Activated naive CD4-positive, alpha-beta T cell treated with anti-CD3 and anti-CD28 coated beads, Interleukin-2, amount 50 U/mL, for 72 hours (primary cell): ENCODE measurements around the gene RAPGEF2. TPM values are rescaled to one million over a fixed set of nuclear protein-coding genes. Genes with fewer than 3 reads are reported as not detected.
"Not testable (repeated sequence)": the region's sequence is repeated elsewhere in the genome, so short reads cannot be mapped to it uniquely, and the experiment has no call there.

Source experiments
- ATAC-seq, 2 donors: fragments of 150-1000 bp; cut with Tn5 transposase; 2 replicates each; pipeline ENCODE4 v1.10.0; 2021; ENCODE audit warnings: mild to moderate bottlenecking in 2 of 2, moderate library complexity in 2 of 2
- DNase-seq, 2 donors: peaks; one replicate each; pipeline ENCODE4 v3.0.0; 2021 to 2022; ENCODE audit warnings: low spot score in 2 of 2
- H3K27ac Mint-ChIP-seq, 2 donors: one replicate each; pipeline ENCODE4 v1.8.0; 2022; ENCODE audit warnings: mild to moderate bottlenecking in 2 of 2, mixed read lengths in 2 of 2
- H3K36me3 Mint-ChIP-seq, 2 donors: one replicate each; pipeline ENCODE4 v1.8.0; 2022; ENCODE audit warnings: mixed read lengths in 2 of 2
- H3K9me3 Mint-ChIP-seq, 2 donors: one replicate each; pipeline ENCODE4 v1.8.0; 2022; ENCODE audit warnings: mixed read lengths in 2 of 2
- total RNA-seq, 2 donors: library from RNA; stranded (reverse); gene quantifications; one replicate each; pipeline ENCODE4 v1.2.3, GENCODE V29; 2022

Gene RAPGEF2
- total RNA-seq, 2 donors from 2014 or later = 11.1 to 34.8 TPM

DNA sequence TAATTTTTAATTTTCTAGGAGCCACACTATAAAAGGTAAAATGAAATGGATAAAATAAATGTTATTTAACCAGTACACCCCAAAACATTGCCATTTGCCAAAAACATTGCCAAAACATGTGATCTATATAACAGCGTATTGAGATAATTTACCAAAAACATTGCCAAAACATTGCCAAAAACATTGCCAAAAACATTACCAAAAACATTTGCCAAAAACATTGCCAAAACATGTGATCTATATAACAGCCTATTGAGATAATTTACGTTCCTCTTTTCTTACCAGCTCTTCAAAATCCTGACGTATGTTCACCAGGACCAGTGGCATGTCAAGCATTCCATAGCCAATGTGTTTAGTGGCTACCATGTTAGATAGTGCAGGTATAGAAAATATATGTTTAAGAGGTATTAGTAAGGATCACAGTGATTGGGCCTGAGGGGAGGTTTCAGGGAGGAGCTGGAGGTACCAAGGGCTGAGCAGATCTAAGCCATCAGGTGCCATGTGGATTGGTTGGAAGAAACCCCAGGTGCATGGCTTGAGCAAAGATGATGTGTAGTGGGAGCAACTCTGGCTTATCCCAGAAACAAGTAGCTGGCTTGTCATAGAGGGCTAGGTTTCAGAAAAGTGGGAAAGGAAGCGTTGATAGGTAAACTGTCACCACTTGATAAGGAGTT is 42.6 kb downstream of the RAPGEF2 start:
- Mint-ChIP-seq H3K9me3 (no peaks in the 10 kb centered on the region), H3K36me3 (no peaks in the 10 kb centered on the region), H3K27ac (no peak overlapping the region)
- no peak for DNase-seq
- no peak for ATAC-seq

DNA sequence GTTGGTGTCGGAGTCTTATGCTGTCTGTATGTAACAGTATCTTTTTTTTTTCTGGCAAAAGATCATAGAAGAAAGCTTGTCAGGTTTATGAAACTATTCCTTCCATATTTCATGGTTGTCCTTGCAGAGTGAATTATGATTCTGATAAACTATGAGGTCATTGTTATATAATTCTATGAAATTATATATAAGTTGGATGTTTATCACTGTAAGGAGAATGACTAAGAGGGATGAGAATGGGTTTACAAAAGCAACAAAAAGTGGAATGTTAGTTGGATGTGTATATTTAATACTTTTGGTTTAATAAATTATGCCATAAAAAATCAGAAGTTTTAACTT is 43.1 kb downstream of the RAPGEF2 start:
- H3K27ac Mint-ChIP-seq = no peak overlapping the region
- no peak for DNase-seq
- no peaks in the 10 kb centered on the region for H3K36me3 Mint-ChIP-seq
- no peaks in the 10 kb centered on the region for H3K9me3 Mint-ChIP-seq
- no peak for ATAC-seq

DNA sequence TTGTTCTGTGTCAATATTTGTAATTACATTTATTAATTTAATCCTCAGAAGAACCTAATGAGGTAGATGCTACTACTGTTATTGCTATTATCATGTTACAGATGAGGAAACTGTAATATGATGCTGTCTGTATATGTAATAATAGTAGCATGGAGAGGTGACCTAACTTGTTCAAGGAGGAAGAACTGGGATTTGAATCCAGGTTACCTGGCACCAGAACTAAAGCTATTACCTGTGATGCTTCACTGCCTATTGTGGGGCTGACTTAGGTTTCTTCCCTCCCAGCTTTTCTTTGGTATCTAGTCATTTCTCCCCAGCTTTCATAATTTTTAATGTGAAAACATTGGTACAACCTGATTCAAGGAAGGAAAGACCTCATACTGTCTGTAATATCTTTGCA is 43.6 kb downstream of the RAPGEF2 start:
- H3K9me3 Mint-ChIP-seq = no peaks in the 10 kb centered on the region
- DNase-seq = no peak
- H3K27ac Mint-ChIP-seq = no peak overlapping the region
- ATAC-seq = no peak
- H3K36me3 Mint-ChIP-seq = no peaks in the 10 kb centered on the region

DNA sequence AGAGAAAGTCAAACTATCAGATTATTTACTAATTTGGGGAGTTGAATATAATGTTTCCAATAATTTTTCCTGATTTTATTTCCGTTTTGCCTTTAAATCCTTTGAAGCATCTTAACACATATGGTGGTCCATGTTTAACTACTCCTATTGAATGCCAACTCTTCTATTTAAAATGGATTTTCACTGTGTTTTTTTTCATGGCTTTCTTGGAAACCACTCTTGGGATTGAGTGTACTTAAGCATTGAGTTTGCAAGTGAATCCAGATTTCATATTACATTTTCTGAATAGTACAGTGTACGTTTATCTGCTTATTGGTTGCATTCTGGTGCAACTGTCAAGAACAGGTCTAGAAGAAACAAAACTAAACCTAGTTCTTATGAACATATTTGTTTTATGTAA is 45.6 kb downstream of the RAPGEF2 start:
- ATAC-seq (no peak), DNase-seq (no peak)
- Mint-ChIP-seq H3K9me3 (no peaks in the 10 kb centered on the region), H3K27ac (no peak overlapping the region), H3K36me3 (no peaks in the 10 kb centered on the region)

DNA sequence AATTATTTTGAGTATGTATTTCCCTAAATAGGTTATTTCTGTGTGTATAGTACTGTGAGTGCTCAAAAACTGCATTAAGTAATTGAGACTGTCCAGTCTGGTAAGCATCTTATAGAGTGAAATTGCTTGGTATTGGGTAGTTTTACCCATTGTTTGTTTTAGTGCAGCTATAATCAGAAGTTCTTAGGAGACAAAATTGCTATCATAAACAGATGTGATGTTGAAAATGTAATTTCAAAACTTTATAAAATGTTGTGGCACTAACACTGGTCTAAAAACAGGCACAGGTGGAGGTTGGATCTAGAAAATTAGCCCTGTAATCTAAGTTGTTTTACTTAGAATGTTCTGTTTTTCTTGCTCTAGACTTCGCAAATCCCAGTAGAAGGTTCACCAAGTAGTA is 46.8 kb downstream of the RAPGEF2 start:
- ATAC-seq = no peak
- Mint-ChIP-seq H3K27ac (no peak overlapping the region), H3K36me3 (no peaks in the 10 kb centered on the region), H3K9me3 (no peaks in the 10 kb centered on the region)
- no peak for DNase-seq

DNA sequence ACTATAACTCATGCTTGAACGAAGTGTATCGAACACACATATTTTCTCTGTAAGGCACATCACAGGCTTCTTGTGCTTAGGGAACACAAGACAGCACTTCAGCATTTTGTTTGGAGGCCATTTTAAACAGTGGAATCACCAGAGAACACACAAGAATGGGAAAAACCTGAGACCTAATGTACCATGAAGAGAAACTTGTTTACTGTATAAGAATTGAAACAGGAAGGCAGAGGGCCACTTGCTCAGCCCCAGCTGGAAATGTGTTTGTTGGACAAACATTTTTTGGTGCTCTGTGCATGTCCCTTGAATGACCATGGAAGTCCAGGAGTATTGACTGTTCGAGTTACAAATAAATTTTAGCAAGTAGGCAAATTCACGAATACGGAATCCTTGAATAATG is 47.5 kb downstream of the RAPGEF2 start:
- H3K27ac Mint-ChIP-seq = no peak overlapping the region
- ATAC-seq (no peak), DNase-seq (no peak)
- H3K36me3 Mint-ChIP-seq = no peaks in the 10 kb centered on the region
- no peaks in the 10 kb centered on the region for H3K9me3 Mint-ChIP-seq

DNA sequence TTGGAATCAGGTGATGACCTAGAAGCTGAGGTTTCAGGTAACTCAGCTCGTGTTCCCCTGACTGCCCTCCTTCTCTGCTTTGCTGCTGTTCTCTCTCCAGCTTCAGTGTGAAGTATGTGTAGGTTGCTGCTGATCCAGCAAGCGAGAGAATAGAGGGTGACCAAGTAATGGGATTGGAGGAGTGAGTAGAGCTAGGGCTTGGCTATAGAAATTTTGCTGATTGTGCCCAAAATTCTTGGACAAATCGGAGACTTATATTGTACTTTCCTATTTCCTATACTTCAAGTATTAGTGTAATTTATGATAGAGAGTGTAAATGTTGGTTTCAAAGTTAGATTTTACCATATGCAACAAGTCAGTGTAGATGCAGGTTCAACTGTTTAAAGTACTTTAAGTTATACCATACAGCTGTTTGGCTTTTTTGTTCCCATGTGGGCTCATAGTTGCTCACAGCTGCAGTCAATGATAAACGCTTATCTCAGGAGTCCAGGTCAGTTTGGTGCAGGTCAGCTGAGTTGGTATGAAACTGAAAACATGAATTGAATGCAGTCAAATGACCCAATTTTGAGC is 48.0 kb downstream of the RAPGEF2 start:
- ATAC-seq = no peak
- Mint-ChIP-seq H3K27ac (no peak overlapping the region), H3K9me3 (no peaks in the 10 kb centered on the region), H3K36me3 (no peaks in the 10 kb centered on the region)
- DNase-seq = no peak

DNA sequence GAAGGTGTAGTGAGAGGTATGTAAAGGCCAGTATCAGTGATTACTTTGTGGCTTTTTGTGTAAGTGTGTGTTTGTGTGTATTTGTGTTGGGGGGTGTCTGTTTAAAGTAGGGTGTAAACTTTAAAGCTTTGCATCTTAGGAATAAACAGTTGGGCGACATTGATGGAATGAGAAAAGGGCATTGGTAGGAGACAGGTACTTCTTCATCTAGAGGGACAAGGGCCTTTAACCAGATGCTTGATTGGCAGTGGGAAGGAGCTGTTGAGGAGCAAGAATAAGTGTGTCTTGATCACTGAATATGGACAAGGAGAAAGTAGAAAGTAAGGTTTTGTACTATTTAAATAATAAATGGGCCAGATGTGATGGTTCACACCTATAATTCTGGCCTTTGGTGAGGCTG is 48.8 kb downstream of the RAPGEF2 start:
- Mint-ChIP-seq H3K36me3 (no peaks in the 10 kb centered on the region), H3K9me3 (no peaks in the 10 kb centered on the region), H3K27ac (no peak overlapping the region)
- DNase-seq (no peak), ATAC-seq (no peak)

DNA sequence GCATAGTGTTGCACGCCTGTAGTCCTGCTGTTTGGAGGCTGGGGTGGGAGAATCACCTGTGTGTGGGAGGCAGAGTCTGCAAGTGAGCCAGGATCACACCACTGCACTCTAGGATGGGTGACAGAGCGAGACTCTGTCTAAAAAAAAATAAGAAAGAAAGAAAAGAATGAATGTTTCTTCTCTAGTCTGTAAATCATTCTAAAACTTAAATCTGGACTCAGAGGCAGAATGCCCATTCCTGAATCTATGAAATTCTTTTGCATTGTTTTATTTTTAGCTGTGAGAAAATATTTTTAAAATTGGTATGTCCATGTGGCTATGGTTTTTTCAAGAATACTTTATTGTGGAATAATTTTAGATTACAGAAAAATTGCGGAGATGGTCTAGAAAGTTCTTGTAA is 49.3 kb downstream of the RAPGEF2 start:
- no peak for ATAC-seq
- Mint-ChIP-seq H3K36me3 (no peaks in the 10 kb centered on the region), H3K27ac (no peak overlapping the region), H3K9me3 (no peaks in the 10 kb centered on the region)
- DNase-seq = no peak

DNA sequence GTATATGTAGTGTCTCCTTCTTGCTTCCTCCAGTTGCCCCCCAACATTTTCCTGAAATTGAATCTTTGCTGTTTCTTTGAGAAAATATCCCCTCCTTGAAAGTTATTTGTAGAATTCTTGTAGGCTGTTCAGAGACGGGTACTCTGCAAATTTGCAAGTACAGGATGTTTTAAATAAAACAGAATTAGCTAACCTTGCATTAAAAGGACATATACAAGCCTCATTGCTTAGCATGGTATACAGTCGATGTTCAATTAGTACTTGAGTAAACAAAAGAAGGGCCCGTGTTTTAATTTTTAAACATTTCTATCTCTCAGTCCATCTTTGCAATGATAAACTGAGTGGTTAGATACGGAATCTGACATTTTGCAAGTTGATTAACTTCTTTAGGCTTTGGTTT is 50.8 kb downstream of the RAPGEF2 start:
- H3K9me3 Mint-ChIP-seq = no peaks in the 10 kb centered on the region
- ATAC-seq = no peak
- H3K36me3 Mint-ChIP-seq = no peaks in the 10 kb centered on the region
- H3K27ac Mint-ChIP-seq = no peak overlapping the region
- DNase-seq = no peak

DNA sequence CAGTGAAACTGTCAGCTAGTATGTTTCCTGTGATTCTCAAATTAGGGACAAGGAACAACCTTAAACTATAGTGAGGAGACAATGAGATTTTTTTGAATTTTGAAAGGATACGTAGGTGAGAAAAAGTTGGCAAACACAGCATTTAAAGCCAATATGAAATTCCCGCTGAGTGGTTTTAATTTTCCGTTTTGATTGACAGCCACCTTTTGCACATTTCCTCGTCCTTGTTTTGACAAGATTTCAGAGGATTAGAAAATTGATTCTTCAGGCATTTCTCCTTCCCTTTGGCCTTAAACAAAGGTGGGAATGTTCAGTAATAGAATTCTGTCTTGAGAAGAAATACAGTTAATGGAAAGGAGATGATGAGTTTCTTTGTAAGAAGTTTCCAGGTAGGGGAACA is 52.2 kb downstream of the RAPGEF2 start:
- no peak overlapping the region for H3K27ac Mint-ChIP-seq
- no peak for DNase-seq
- H3K9me3 Mint-ChIP-seq = no peaks in the 10 kb centered on the region
- no peak for ATAC-seq
- no peaks in the 10 kb centered on the region for H3K36me3 Mint-ChIP-seq

DNA sequence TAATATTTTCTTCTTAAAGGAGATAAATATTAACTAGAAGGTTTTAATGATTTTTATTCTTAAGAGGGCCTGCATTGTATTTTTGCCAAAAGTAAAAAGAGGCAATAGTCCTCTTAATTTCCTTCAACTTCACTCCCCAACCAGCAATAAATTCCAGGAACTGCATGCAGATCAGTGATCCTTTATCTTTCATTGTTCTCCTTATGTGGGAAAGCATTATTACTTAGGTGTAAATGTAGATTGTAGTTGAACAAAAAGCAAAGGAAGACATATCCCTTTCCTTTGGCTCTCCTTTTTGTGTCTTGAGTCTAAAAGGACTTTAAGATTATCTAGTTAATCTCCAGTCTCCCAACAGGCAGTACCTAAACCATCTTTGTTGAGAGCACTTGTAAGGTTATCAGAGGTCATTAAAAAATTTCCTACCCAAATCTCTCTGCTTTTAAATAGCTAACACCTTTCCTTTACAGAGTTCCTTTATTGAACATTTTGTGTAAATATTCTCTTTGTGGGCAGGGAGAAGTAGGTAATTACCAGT is 55.3 kb downstream of the RAPGEF2 start:
- no peak for DNase-seq
- Mint-ChIP-seq H3K36me3 (no peaks in the 10 kb centered on the region), H3K27ac (no peak overlapping the region), H3K9me3 (no peaks in the 10 kb centered on the region)
- ATAC-seq = no peak

DNA sequence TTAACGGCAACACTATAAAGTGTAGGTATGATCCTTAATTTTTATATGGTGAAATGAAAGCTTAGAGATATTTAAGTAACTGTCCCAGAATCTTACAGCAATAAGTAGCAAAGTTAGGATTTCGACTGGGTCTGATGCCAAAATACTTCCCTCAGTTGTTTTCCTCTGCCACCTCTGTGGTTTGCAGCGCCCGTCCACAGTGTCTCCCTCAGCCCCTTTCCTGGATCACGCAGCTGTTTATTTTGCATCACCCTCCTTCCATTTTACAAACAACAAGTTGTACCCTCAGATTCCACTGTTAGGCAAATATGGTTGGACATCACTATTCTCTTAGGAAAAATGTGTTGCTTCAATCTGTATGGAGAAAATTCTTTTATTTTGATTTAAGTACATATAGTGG is 56.1 kb downstream of the RAPGEF2 start:
- no peak for ATAC-seq

DNA sequence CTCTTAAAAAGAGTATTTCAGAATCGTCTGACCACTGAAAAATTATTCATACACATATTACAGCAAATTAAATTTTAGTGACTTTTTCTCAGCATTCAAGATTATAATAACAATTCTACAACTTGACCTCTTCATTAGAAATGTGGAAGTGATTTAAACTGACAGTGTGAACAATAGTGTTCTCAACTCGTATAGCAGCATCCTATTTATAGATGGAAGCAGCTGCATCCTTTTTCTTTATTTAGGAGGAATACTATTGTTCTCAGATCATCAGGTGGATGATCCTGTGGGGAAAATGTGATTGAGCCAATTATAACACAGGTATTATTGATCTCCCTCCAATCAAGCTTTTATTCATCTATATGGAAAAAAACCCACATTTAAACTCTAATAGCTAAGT is 56.7 kb downstream of the RAPGEF2 start:
- ATAC-seq (no peak), DNase-seq (no peak)
- Mint-ChIP-seq H3K27ac (no peak overlapping the region), H3K9me3 (no peaks in the 10 kb centered on the region), H3K36me3 (no peaks in the 10 kb centered on the region)

More for the DNA sequence above, 56.1 kb downstream of the RAPGEF2 start:
- H3K9me3 Mint-ChIP-seq = no peaks in the 10 kb centered on the region
- no peaks in the 10 kb centered on the region for H3K36me3 Mint-ChIP-seq
- no peak for DNase-seq
- no peak overlapping the region for H3K27ac Mint-ChIP-seq

DNA sequence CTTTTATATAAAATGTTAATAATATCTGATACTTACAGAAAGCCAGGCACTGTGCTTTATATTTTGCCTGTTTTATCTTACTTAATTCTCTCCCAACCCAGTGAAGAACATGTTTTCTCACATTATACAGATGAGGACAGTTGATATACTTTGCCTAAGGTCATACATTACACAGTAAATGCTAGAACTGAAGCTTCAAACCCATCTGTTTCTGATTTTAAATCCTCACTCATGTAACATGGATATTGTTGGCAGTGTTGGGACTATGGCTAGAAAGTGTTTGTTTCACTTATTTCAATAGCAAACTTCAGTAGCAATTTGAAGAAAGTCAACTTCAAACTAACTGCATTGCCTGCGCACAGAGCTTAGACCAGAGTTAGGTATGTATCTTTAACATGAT is 57.4 kb downstream of the RAPGEF2 start:
- ATAC-seq (no peak), DNase-seq (no peak)
- Mint-ChIP-seq H3K27ac (no peak overlapping the region), H3K9me3 (no peaks in the 10 kb centered on the region), H3K36me3 (no peaks in the 10 kb centered on the region)

DNA sequence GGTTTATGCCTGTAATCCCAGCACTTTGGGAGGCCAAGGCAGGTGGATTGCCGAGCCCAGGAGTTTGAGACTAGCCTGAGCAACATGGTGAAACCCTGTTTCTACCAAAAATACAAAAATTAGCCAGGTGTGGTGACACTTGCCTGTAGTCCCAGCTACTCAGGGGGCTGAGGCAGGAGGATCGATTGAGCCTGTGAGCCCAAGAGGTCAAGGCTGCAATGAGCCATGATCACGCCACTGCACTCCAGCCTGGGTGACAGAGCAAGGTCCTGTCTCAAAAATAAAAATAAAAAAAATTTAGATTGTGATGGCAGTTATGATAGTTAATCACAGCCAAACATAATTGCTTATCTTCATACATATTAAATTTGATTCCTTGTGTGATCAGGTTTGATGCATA is 58.6 kb downstream of the RAPGEF2 start:
- DNase-seq, ATAC-seq, H3K9me3 Mint-ChIP-seq, H3K36me3 Mint-ChIP-seq, H3K27ac Mint-ChIP-seq: not testable (repeated sequence)

DNA sequence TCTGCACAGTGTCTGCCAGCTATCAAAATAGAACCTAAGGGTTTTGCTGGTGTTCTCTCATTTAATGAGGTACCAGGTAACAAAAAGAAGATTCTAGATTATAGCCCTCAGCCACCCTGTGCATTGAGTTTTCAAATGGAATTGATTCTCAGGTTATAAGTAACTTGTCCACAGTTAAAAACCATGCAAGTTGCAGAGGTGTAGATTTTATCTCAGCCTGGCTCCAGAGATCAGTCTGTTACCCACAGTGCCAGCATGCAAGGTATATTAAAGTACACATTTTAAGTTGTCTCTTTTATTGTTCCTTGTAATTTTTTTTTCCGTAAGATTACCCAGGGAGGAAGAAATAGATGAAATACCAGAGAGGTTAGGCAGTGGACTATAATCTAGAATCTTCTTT is 59.7 kb downstream of the RAPGEF2 start:
- Mint-ChIP-seq H3K9me3 (no peaks in the 10 kb centered on the region), H3K36me3 (no peaks in the 10 kb centered on the region), H3K27ac (no peak overlapping the region)
- ATAC-seq (no peak), DNase-seq (no peak)

DNA sequence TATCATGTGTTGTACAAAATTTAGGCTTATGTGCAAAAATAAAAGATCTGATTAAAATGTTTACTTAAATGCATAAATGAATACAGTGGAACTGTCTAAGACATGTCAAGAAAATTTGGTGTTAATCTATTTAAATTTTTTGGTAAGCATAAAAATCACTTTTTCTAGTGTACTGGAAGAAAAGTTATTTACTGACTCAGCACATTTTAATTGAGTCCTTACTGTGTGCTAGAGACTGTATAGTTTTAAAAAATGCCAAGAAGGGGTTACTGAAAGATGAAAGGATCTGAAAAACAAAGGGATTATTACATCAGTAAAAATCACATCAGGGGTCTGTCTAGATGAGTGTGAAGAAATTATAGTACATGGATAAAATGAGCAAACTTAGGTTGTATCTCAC is 60.6 kb downstream of the RAPGEF2 start:
- Mint-ChIP-seq H3K36me3 (no peaks in the 10 kb centered on the region), H3K9me3 (no peaks in the 10 kb centered on the region), H3K27ac (peak overlapping the region in 1 of 2 donors; percentile 86)
- no peak for ATAC-seq
- no peak for DNase-seq
